Activated T-cell treated with anti-CD3 and anti-CD28 coated beads, Interleukin-2, amount 50 U/mL, for 48 hours (primary cell): ENCODE results near the gene FBXO8.

Source experiments
- DNase-seq, 2 experiments: peaks; one replicate each; pipeline ENCODE4 v3.0.0-alpha.2; 2020

Gene FBXO8

GRCh38 chr4:174241162-174241561 lies 42.3 kb downstream of the FBXO8 start:
- no peak for DNase-seq

- DNase-seq = no peak
Observed at GRCh38 chr4:174236359-174236758, 47.1 kb downstream of the FBXO8 start.

- DNase-seq = no peak
Observed at GRCh38 chr4:174230680-174231079, 52.8 kb downstream of the FBXO8 start.

GRCh38 chr4:174230148-174230547 lies 53.3 kb downstream of the FBXO8 start:
- DNase-seq = no peak

GRCh38 chr4:174228988-174229387 lies 54.5 kb downstream of the FBXO8 start:
- no peak for DNase-seq

GRCh38 chr4:174225349-174226049 lies 58.0 kb downstream of the FBXO8 start:
- no peak for DNase-seq

- no peak for DNase-seq
Observed at GRCh38 chr4:174224550-174224949, 58.9 kb downstream of the FBXO8 start.

GRCh38 chr4:174222266-174222872 lies 61.1 kb downstream of the FBXO8 start:
- no peak for DNase-seq

- no peak for DNase-seq
Observed at GRCh38 chr4:174218127-174218790, 65.2 kb downstream of the FBXO8 start.

GRCh38 chr4:174217273-174218126 lies 66.0 kb downstream of the FBXO8 start:
- peak; percentile 28 to 34 for DNase-seq

- DNase-seq = no peak
Observed at GRCh38 chr4:174216799-174217272, 66.6 kb downstream of the FBXO8 start.

- no peak for DNase-seq
Observed at GRCh38 chr4:174215961-174216680, 67.3 kb downstream of the FBXO8 start.

- no peak for DNase-seq
Observed at GRCh38 chr4:174215057-174215456, 68.4 kb downstream of the FBXO8 start.

GRCh38 chr4:174214101-174214878 lies 69.2 kb downstream of the FBXO8 start:
- peak; percentile 37 to 39 for DNase-seq

- DNase-seq = peak in 1 of 2 experiments; percentile 25
Observed at GRCh38 chr4:174213731-174214100, 69.8 kb downstream of the FBXO8 start.

GRCh38 chr4:174212061-174212460 lies 71.4 kb downstream of the FBXO8 start:
- DNase-seq = no peak

GRCh38 chr4:174211622-174212044 lies 71.8 kb downstream of the FBXO8 start:
- DNase-seq = no peak

- DNase-seq = no peak
Observed at GRCh38 chr4:174210952-174211490, 72.4 kb downstream of the FBXO8 start.

GRCh38 chr4:174210354-174210753 lies 73.1 kb downstream of the FBXO8 start:
- no peak for DNase-seq

GRCh38 chr4:174209341-174209740 lies 74.1 kb downstream of the FBXO8 start:
- DNase-seq = no peak

- no peak for DNase-seq
Observed at GRCh38 chr4:174207367-174207766, 76.1 kb downstream of the FBXO8 start.
